K562 (cell line): ENCODE measurements around the gene LBHD1. TPM values are rescaled to one million over a fixed set of nuclear protein-coding genes. Genes with fewer than 3 reads are reported as not detected.

Experiments
- SAFB ChIP-seq: fragments of 200-400 bp; formaldehyde crosslinking; IDR thresholded peaks from 2 replicates; pipeline ENCODE4 v1.6.1; 2017; ENCODE audit warnings: low read depth, low read length, borderline replicate concordance
- ZBTB12 ChIP-seq: fragments of 250-450 bp; sonication (Bioruptor Pico); IDR thresholded peaks from 2 replicates; pipeline ENCODE4 v1.4.0; 2020
- polyA plus RNA-seq, 8 experiments: library from polyadenylated mRNA; depleted of rRNA in 4 of 8; stranded (reverse) in 5 of 8; unstranded in 3 of 8; fragments of >200 nt; fragmentation: Nextera tagmentation in 2 of 8; fragmentation: Illumina TruSeq in 1 of 8; extraction: Ambion mirVana in 2 of 8; extraction: Trizol in 1 of 8; gene quantifications; 2 replicates each; pipeline versions ENCODE4 v1.2.1 to v1.2.3, GENCODE V29; 2011 to 2014; ENCODE audit warnings: inconsistent platforms in 1 of 8, missing spikeins in 1 of 8
- total RNA-seq, 7 experiments: library from RNA; depleted of rRNA in 6 of 7; stranded (reverse); fragments of >200 nt in 6 of 7; fragmentation: Illumina TruSeq in 2 of 7; extraction: Trizol in 2 of 7; gene quantifications; 2 replicates each; pipeline versions ENCODE4 v1.2.1 to v1.2.3, GENCODE V29; 2011 to 2021; ENCODE audit warnings: low replicate concordance in 1 of 7
- TF ChIP-seq, protein P1 (sequence below), 2 experiments: fragments of 450-650 bp; IDR thresholded peaks; 2 replicates each; pipeline ENCODE4 v1.6.1; 2018; ENCODE audit warnings: mild to moderate bottlenecking in 2 of 2, low read depth in 1 of 2; ENCODE audit not compliant: partially characterized antibody in 2 of 2

LBHD1 gene
- total and polyA plus RNA-seq, 9 of the 15 experiments (the other 6 are each of a cell fraction or from before 2014, with no cell fraction given): 2.6 to 28.0 (median 12.5) TPM

DNA sequence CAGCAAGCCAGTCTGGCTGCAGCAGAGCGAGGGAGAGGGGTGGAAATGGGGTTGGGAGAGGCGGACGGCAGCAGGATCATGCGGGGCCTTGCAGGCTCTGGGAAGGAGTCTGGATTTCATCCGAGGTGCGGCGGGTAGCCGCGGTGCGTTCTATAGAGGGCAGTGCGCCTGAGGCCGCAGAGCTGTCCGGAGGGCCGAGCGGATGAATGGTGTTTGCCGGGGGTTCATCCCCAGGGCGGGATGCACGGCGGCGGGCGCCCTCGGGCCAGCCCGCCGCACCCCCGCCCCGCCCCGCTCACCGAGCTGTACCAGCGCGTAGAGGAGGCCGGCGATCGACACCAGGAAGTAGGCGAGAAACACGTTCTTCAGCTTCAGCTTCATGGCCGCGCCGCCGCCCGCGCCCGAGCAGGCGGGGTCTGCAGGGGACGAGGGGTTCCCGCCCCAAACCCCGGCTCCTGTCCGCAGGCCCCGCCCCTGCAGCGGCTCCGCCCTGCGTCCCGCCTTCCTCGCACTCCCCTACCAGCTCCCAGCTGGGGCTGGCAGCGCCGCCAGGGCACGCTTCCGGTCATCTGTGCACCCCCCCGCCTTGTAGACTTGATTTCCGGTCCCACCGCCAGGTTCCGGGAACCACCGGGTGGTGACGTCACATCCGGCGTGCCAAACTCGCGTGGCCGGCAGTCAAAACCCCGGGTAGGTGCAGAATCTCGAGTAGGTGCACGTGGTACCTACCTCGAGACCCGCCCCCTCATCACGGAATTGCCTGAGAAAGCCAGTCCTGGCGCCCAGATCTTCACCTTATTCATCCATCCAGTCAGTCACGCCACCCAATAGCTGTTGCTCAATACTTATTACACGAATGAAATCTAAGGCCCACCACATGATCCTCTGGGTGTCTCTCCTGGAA, 50.2 kb downstream of the LBHD1 start, which contains the start of gene B3GAT3 (continued):
- TF ChIP-seq, protein P1, sequence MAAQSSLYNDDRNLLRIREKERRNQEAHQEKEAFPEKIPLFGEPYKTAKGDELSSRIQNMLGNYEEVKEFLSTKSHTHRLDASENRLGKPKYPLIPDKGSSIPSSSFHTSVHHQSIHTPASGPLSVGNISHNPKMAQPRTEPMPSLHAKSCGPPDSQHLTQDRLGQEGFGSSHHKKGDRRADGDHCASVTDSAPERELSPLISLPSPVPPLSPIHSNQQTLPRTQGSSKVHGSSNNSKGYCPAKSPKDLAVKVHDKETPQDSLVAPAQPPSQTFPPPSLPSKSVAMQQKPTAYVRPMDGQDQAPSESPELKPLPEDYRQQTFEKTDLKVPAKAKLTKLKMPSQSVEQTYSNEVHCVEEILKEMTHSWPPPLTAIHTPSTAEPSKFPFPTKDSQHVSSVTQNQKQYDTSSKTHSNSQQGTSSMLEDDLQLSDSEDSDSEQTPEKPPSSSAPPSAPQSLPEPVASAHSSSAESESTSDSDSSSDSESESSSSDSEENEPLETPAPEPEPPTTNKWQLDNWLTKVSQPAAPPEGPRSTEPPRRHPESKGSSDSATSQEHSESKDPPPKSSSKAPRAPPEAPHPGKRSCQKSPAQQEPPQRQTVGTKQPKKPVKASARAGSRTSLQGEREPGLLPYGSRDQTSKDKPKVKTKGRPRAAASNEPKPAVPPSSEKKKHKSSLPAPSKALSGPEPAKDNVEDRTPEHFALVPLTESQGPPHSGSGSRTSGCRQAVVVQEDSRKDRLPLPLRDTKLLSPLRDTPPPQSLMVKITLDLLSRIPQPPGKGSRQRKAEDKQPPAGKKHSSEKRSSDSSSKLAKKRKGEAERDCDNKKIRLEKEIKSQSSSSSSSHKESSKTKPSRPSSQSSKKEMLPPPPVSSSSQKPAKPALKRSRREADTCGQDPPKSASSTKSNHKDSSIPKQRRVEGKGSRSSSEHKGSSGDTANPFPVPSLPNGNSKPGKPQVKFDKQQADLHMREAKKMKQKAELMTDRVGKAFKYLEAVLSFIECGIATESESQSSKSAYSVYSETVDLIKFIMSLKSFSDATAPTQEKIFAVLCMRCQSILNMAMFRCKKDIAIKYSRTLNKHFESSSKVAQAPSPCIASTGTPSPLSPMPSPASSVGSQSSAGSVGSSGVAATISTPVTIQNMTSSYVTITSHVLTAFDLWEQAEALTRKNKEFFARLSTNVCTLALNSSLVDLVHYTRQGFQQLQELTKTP (IDR thresholded peaks at IDR 0.05; ENCODE audit: low read depth in 1 of 2, partially characterized antibody in 2 of 2): no peak
- TF ChIP-seq ZBTB12 (CRISPR knock-in tag): peak; percentile 91
- peak; percentile 65; the same call in 1 of the 2 replicates for TF ChIP-seq SAFB
